H9 (cell line): ENCODE data around the gene CENPP. TPM values are rescaled to one million over a fixed set of nuclear protein-coding genes. Genes with fewer than 3 reads are reported as not detected.

Source experiments
- DNase-seq: peaks from one replicate; pipeline ENCODE4 v3.0.0-alpha.2; 2017
- H2AFZ ChIP-seq: one replicate; pipeline ENCODE4 v1.6.1; 2013; ENCODE audit warnings: mild to moderate bottlenecking, low read length, control low read depth, moderate library complexity
- H2AK5ac ChIP-seq: 2 replicates; pipeline ENCODE4 v1.6.1; 2013; ENCODE audit warnings: low read length, control low read depth, mixed read lengths; ENCODE audit not compliant: insufficient read length
- H2BK120ac ChIP-seq: one replicate; pipeline ENCODE4 v1.6.1; 2013; ENCODE audit warnings: low read depth, mild to moderate bottlenecking, low read length, control low read depth, inconsistent platforms; ENCODE audit not compliant: poor library complexity, severe bottlenecking
- H2BK12ac ChIP-seq: 2 replicates; pipeline ENCODE4 v1.6.1; 2013; ENCODE audit warnings: low read length, control low read depth, mixed read lengths, low read depth; ENCODE audit not compliant: insufficient read length
- H2BK15ac ChIP-seq: 2 replicates; pipeline ENCODE4 v1.6.1; 2013; ENCODE audit warnings: low read depth, low read length, control low read depth
- H2BK20ac ChIP-seq: one replicate; pipeline ENCODE4 v1.6.1; 2013; ENCODE audit warnings: low read depth, mild to moderate bottlenecking, low read length, control low read depth, inconsistent platforms; ENCODE audit not compliant: poor library complexity, severe bottlenecking
- H2BK5ac ChIP-seq: 2 replicates; pipeline ENCODE4 v1.6.1; 2013; ENCODE audit warnings: low read length, control low read depth, mixed read lengths; ENCODE audit not compliant: insufficient read length
- H3K14ac ChIP-seq: 2 replicates; pipeline ENCODE4 v1.6.1; 2013; ENCODE audit warnings: low read length, control low read depth; ENCODE audit not compliant: insufficient read depth
- H3K18ac ChIP-seq: 2 replicates; pipeline ENCODE4 v1.6.1; 2013; ENCODE audit warnings: low read depth, mild to moderate bottlenecking, mixed read lengths, low read length, control low read depth; ENCODE audit not compliant: insufficient read length
- H3K23ac ChIP-seq: 2 replicates; pipeline ENCODE4 v1.6.1; 2013; ENCODE audit warnings: low read length, control low read depth, mixed read lengths, low read depth; ENCODE audit not compliant: insufficient read length
- H3K23me2 ChIP-seq: 2 replicates; pipeline ENCODE4 v1.6.1; 2013; ENCODE audit warnings: low read depth, mild to moderate bottlenecking, mixed read lengths, low read length, control low read depth; ENCODE audit not compliant: insufficient read length, poor library complexity, severe bottlenecking
- H3K27ac ChIP-seq: 2 replicates; pipeline ENCODE4 v1.5.1; 2013; ENCODE audit warnings: low read length, control low read depth, mixed read lengths, low read depth; ENCODE audit not compliant: insufficient read length
- H3K27me3 ChIP-seq: 2 replicates; pipeline ENCODE4 v1.6.1; 2013; ENCODE audit warnings: low read length, control low read depth, inconsistent platforms; ENCODE audit not compliant: insufficient read depth
- H3K4ac ChIP-seq: 2 replicates; pipeline ENCODE4 v1.6.1; 2013; ENCODE audit warnings: low read depth, mild to moderate bottlenecking, control low read depth, inconsistent platforms, low read length, moderate library complexity
- H3K4me1 ChIP-seq: 2 replicates; pipeline ENCODE4 v1.6.1; 2013; ENCODE audit warnings: low read length, control low read depth, inconsistent platforms; ENCODE audit not compliant: insufficient read depth
- H3K4me2 ChIP-seq: 2 replicates; pipeline ENCODE4 v1.6.1; 2013; ENCODE audit warnings: low read length, control low read depth, mixed read lengths; ENCODE audit not compliant: insufficient read length, insufficient read depth
- H3K56ac ChIP-seq: 2 replicates; pipeline ENCODE4 v1.6.1; 2013; ENCODE audit warnings: low read depth, mild to moderate bottlenecking, mixed read lengths, low read length, control low read depth; ENCODE audit not compliant: insufficient read length
- H3K79me1 ChIP-seq: 2 replicates; pipeline ENCODE4 v1.6.1; 2013; ENCODE audit warnings: low read depth, mild to moderate bottlenecking, moderate library complexity, low read length, control low read depth, inconsistent platforms; ENCODE audit not compliant: insufficient read depth, poor library complexity, severe bottlenecking
- H3K79me2 ChIP-seq: 2 replicates; pipeline ENCODE4 v1.6.1; 2013; ENCODE audit warnings: low read length, control low read depth, inconsistent platforms; ENCODE audit not compliant: insufficient read depth
- H3K9ac ChIP-seq: 2 replicates; pipeline ENCODE4 v1.6.1; 2013; ENCODE audit warnings: low read length, control low read depth, mixed read lengths; ENCODE audit not compliant: insufficient read length; ENCODE audit errors: extremely low read depth
- H3K9me3 ChIP-seq: one replicate; pipeline ENCODE4 v1.6.1; 2013; ENCODE audit warnings: low read depth, low read length, inconsistent platforms; ENCODE audit not compliant: control insufficient read depth
- H3T11ph ChIP-seq: one replicate; pipeline ENCODE4 v1.6.1; 2013; ENCODE audit warnings: mild to moderate bottlenecking, low read length, control low read depth, inconsistent platforms
- H4K20me1 ChIP-seq: one replicate; pipeline ENCODE4 v1.6.1; 2013; ENCODE audit not compliant: control insufficient read depth, insufficient read length, insufficient read depth
- H4K5ac ChIP-seq: 2 replicates; pipeline ENCODE4 v1.6.1; 2013; ENCODE audit warnings: low read depth, mild to moderate bottlenecking, mixed read lengths, low read length, control low read depth; ENCODE audit not compliant: insufficient read length
- H4K8ac ChIP-seq: replicated peaks from 2 replicates; pipeline ENCODE4 v1.6.1; 2013; ENCODE audit warnings: low read length, control low read depth, mixed read lengths, low read depth; ENCODE audit not compliant: insufficient read length
- H4K91ac ChIP-seq: 2 replicates; pipeline ENCODE4 v1.6.1; 2013; ENCODE audit warnings: low read depth, mild to moderate bottlenecking, moderate library complexity, mixed read lengths, low read length, control low read depth; ENCODE audit not compliant: insufficient read length
- H3K27ac Mint-ChIP-seq, 3 experiments: 2 replicates in 2 of 3; 3 replicates in 1 of 3; pipeline ENCODE4 v1.8.0; 2020 to 2021; ENCODE audit warnings: mixed read lengths in 3 of 3, mild to moderate bottlenecking in 1 of 3, moderate library complexity in 1 of 3
- H3K27me3 Mint-ChIP-seq: 2 replicates; pipeline ENCODE4 v1.8.0; 2021; ENCODE audit warnings: low read depth, mild to moderate bottlenecking, moderate library complexity, mixed read lengths
- H3K36me3 Mint-ChIP-seq, 3 experiments: 2 replicates in 2 of 3; 3 replicates in 1 of 3; pipeline ENCODE4 v1.8.0; 2020 to 2021; ENCODE audit warnings: low read depth in 3 of 3, mixed read lengths in 3 of 3; ENCODE audit not compliant: insufficient read depth in 1 of 3
- H3K4me1 Mint-ChIP-seq, 2 experiments: 2 replicates each; pipeline ENCODE4 v1.8.0; 2020; ENCODE audit warnings: mixed read lengths in 2 of 2
- H3K4me3 Mint-ChIP-seq, 2 experiments: 2 replicates in 1 of 2; 3 replicates in 1 of 2; pipeline ENCODE4 v1.8.0; 2020 to 2021; ENCODE audit warnings: mild to moderate bottlenecking in 2 of 2, mixed read lengths in 2 of 2, moderate library complexity in 1 of 2
- H3K9me3 Mint-ChIP-seq, 2 experiments: 2 replicates in 1 of 2; 3 replicates in 1 of 2; pipeline ENCODE4 v1.8.0; 2020; ENCODE audit warnings: mild to moderate bottlenecking in 2 of 2, mixed read lengths in 2 of 2, moderate library complexity in 1 of 2
- CTCF ChIP-seq: fragments of 200-600 bp; sonication (generic); conservative IDR thresholded peaks from 3 replicates; pipeline ENCODE4 v1.8.0; 2021; ENCODE audit warnings: antibody characterized with exemption, mild to moderate bottlenecking
- WGBS: extraction: QIAGEN DNeasy Blood & Tissue Kit; methylation state at CpG from one replicate; pipeline ENCODE4 v1.1.7; 2013; ENCODE audit warnings: missing lambda C conversion rate, low lambda C conversion rate, mixed read lengths; ENCODE audit not compliant: insufficient read length; ENCODE audit errors: extremely low coverage; 5-methylcytosine and 5-hydroxymethylcytosine counted together
- total RNA-seq: library from RNA; stranded (reverse); gene quantifications from 2 replicates; pipeline ENCODE4 v1.2.1, GENCODE V29; 2021

Gene CENPP
- total RNA-seq, 1 experiment from 2014 or later = 9.1 TPM

GRCh38 chr9:92654481-92655301 is 328.9 kb downstream of the CENPP start:
- WGBS = no CpG with 5 or more reads among the region's 19 CpGs
- peaks cover 7 to 31% (median 25%) of the 10 kb centered on the region in 3 experiments; a peak in 6 of 7 replicates for H3K36me3 Mint-ChIP-seq

More at GRCh38 chr9:92654481-92655301, 328.9 kb downstream of the CENPP start:
- no peak overlapping the region for H3K27ac ChIP-seq
- H3K9me3 ChIP-seq = no peaks in the 10 kb centered on the region
- H4K8ac ChIP-seq = no peak overlapping the region
- no peak overlapping the region for H3K56ac ChIP-seq
- H4K91ac ChIP-seq = no peak overlapping the region
- H3K9me3 Mint-ChIP-seq = no peaks in the 10 kb centered on the region
- H4K20me1 ChIP-seq = no peaks in the 10 kb centered on the region
- H3K14ac ChIP-seq = no peak overlapping the region; the same call in 1 of the 2 replicates
- no peaks in the 10 kb centered on the region for H3K79me1 ChIP-seq
- no peak overlapping the region for H2BK5ac ChIP-seq
- no peak overlapping the region for H3K4me3 Mint-ChIP-seq
- no peak overlapping the region for H2BK120ac ChIP-seq
- no peak overlapping the region for H2AK5ac ChIP-seq
- peak overlapping the region in 2 of 3 experiments; percentile 75 to 89; a peak in 2 of 7 replicates for H3K27ac Mint-ChIP-seq
- no peaks in the 10 kb centered on the region for H3K79me2 ChIP-seq
- H2BK20ac ChIP-seq = no peak overlapping the region
- no peaks in the 10 kb centered on the region for H3K27me3 ChIP-seq
- no peaks in the 10 kb centered on the region for H3K27me3 Mint-ChIP-seq
- no peak overlapping the region for H3T11ph ChIP-seq
- H3K18ac ChIP-seq = no peak overlapping the region
- peaks cover 2 to 4% of the 10 kb centered on the region in 2 experiments for H3K4me1 Mint-ChIP-seq
- H3K23ac ChIP-seq = no peak overlapping the region
- H2BK15ac ChIP-seq = no peak overlapping the region
- no peak overlapping the region for H2BK12ac ChIP-seq
- no peak overlapping the region for H4K5ac ChIP-seq
- no peak overlapping the region for H3K9ac ChIP-seq
- no peaks in the 10 kb centered on the region for H3K4me1 ChIP-seq
- TF ChIP-seq CTCF = no peak
- no peak overlapping the region for H3K4ac ChIP-seq
- no peak overlapping the region for H3K4me2 ChIP-seq
- H3K23me2 ChIP-seq = no peaks in the 10 kb centered on the region
- no peak for DNase-seq
- H2AFZ ChIP-seq = no peak overlapping the region
